ENCODE data around the gene TPCN1.
"Not testable (repeated sequence)": the region's sequence is repeated elsewhere in the genome, so short reads cannot be mapped to it uniquely, and the experiment has no call there.

The TPCN1 gene

DNA sequence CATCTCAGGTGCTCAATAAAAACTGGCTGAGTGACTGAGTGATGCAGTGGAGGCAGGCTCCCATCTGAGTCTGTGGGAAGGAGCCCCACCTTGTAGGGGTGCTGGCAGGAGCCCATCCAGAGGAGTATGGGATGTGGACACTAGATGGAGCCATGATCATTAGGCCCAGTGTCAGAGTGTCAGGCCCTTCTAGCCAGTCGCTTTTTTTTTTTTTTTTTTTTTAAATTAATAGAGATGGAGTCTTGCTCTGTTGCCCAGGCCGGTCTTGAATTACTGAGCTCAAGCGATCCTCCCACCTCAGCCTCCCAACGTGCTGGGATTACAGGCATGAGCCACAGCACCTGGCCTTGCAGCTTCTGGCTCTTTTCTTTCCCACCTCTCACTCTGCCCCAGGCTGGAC is 24.3 kb upstream of the TPCN1 start:
- peak; percentile 30 for DNase-seq

DNA sequence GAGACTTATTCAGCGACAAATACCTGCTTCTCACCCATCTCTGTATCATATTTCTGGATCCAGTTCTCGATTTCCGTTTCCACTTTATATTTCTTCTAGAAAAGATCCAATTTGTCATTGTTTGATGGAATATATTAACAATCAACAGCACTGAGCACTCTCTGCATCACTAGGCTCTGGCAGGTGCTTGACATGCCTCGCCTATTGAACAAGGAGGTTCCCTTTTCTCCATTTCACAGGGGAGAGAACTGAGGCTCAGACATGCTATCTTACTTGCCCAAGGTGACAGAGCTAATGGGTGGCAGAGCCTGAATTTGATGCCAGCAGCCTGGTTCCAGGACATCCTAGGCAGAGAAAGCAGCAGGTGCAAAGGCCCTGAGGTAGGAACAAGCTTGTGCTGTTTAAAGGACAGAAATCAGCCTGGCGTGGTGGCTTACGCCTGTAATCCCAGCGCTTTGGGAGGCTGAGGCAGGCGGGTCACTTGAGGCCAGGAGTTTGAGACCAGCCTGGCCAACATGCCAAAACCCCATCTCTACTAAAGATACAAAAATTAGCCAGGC is 23.7 kb upstream of the TPCN1 start:
- no peak for DNase-seq

DNA sequence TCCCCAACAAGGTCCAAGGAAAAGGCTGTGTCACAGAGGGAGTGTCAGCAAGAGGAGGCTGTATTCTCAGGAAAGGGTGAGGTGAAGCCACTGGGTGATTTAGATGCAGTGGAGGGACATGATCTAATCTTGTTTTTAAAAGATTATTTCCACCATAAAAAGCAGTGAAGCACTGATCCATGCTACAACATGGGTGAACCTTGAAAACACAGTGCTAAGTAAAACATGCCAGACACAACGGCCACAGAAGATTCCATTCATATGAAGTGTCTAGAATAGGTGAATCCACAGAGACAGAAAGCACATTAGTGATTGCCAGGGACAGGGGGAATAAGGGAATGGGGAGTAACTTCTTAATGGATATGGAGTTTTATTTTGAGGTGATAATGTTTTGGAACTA is 23.0 kb upstream of the TPCN1 start:
- no peak for DNase-seq

DNA sequence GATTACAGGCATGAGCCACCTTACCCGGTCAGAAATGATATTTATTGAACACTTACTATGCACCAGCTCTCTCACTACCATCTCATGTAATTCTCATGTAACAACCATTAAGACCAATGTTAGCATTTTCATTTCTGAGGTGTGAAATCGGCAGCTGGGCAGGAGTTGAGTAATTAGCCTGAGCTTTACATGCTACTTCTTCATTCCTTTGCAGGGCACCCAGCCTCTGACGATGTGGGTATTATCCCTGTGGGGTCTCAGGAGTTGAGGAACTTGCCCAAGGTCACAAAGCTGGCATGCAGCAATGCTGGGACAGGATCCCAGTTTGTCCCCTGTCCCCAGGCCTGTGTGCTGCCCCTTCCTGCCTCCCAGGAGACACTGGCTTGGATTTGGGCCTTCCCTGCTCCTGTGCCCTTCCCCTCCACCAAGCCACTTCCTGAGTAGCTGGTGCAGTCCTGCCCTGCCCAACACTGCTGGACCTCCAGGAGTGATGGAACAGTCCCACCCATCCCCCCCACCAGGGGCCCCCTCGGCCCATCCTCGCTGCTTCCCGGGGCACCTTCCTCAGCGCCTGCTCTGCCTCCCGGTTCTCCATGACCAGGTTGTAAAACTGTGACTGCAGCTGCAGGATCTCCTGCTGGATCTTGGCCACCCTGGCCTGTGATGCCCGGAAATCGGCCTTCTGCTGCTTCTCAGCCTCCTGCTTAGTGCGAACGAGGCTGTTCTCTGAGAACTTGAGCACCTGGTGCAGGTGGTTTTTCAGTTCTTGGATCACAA is 21.1 kb upstream of the TPCN1 start:
- no peak for DNase-seq

DNA sequence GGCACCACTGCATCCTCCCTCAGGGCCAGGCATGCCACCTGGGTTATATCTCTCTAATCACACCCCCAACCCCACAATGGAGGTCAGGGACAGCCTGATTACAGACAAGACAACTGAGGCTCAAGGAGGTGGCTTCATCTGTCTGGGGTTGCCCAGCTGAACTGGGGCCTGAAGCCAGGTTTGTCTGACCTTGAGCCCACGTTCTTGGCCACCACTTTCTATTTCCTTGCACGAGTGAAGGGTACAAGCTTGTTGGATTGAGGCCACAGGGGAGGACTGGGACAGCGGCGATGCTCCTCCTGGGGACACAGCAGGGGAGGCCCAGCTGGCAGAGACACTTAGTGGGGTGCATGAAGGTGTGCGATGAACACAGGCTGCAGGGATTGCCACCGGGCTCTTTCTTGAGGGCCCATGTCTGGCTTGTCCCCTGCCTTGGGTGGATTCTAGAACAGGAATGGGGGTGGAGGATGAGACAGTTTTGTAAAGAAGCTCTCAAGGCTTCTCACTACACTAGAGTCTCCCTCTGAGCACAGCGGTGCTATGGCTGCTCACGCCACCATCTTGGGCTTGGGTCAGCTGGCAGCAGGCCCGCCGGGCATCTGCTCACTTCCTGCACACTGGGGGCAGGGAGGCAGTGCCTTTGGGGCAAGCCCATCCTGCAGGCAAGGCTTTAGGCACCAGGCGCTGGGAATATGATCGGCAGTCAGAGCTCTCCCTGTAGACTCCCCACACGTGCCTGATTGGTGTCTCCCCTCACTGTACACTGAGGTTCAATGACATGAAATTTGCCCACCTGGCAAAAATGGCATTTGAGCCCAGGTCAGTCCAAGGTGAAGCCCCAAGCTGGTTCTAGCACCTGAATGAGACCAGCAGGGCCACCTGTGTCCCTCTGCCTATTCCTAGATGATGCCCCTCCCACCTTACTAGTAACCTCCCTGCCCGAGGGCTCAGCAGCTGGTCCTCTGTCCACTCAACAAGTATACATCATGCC is 19.8 kb upstream of the TPCN1 start:
- no peak for DNase-seq

DNA sequence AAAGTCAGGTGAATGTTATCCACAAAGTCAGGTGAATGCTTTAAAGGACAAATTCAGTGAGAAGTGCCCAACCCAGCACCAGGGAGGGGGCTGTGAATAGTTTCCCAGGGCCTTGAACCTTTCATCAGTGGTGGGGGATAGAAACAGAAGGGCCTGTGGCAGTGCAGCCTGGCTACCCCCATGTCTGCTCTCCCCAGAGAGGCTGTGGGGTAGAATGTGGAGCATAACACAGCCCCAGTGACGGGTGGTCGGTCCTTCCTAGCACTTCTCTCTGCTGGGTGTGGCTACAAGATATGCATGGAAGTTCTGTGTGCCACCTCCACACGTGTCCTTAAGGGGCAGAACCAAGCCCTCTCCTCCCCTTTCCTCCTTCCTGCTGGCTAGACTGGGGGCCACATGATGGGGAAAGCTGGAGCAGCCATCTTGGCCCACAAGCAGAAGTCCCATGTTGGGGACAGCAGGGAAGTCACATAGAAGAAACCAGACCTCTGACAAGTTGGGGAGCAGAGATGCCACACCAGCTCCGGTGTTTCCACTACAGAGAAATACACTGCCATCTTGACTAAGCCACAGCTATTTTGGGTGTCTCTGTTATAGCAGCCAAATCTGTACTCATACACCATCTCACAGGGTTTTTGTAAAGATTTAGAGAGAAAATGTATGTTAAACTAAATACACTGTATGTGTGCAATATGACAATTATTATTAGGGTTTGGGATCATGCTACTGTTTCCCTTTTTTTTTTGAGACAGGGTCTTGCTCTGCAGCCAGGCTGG is 18.8 kb upstream of the TPCN1 start:
- DNase-seq: no peak

DNA sequence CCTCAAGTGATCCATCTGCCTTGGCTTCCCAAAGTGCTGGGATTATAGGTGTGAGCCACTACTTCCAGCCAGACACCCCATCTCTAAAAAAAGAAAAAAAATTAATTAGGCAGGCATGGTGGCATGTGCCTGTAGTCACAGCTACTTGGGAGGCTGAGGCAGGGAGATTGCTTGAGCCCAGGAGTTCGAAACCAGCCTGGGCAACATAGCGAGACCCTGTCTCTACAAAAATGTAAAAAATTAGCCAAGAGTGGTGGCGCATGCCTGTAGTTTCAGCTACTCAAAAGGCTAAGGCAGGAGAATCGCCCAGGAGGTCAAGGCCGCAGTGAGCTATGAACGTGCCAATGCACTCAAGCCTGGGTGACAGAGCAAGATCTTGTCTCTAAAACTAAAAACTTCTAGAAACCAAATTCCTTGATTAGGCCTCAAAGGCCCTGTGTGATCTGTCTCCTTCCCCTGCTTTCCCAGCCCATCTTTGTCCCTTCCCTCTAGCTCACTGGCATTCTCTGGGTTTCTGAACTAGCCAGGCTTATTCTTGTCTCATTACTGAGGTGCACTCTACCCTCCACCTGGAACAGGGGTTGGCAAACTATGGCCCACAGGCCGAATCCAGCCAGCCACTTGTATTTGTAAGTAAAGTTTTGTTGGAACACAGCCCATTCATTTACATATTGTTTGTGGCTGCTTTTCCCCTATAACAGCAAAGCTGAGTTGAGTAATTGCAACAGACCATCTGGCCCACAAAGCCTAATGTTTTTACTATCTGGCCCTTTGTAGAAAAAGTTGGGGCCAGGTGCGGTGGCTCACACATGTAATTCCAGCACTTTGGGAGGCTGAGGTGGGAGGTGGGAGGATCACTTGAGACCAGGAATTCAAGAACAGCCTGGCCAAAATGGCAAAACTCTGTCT is 17.2 kb upstream of the TPCN1 start:
- DNase-seq: no peak

DNA sequence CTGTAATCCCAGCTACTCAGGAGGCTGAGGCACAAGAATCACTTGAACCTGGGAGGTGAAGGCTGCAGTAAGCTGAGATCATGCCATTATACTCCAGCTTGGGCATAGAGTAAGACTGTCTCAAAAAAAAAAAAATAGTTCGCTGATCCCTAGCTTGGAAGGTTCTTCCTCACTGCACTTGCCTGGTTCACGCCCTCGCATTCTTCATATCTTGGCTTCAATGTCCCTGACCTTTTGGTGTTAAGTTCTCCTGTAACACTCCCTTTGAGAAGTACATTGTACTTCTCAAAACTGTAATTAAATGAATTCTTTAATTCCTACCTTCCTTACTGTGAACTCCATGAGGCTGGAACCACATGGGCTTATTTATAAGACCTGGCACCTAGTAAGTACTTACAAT is 16.5 kb upstream of the TPCN1 start:
- no peak for DNase-seq

DNA sequence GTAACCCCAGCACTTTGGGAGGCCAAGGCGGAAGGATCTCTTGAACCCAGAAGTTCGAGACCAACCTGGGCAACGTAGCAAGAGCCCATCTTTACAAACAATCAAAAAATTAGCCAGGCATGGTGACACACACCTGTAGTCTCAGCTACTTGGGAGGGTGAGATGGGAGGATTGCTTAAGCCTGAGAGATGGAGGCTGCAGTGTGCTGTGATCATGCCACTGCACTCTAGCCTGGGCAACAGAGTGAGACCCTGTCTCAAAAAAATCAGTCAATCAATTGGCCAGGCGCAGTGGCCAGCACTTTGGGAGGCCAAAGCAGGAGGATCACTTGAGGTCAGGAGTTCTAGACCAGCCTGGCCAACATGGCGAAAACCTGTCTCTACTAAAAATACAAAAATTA is 14.5 kb upstream of the TPCN1 start:
- not testable (repeated sequence) for DNase-seq

DNA sequence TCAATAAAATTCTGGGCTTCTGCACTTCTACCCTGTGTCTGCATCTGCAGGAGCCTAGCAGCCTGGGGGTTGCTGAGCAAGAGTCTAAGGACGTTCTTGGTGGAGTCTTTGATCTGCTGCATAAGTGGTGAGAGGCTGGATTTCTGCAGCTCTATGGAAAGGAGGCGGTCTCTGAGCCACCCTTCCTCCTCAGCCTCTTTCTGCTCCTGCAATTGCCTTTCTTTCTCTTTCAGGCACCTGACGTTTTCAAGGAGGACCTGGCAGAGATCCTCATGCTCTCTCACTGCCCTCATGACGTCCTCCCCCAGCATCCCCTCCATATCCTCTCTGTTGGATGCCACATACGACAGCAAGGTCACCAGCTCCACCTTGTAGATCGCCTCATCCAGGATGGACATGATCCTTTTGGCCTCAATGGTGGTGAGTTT is 13.6 kb upstream of the TPCN1 start:
- DNase-seq: no peak

DNA sequence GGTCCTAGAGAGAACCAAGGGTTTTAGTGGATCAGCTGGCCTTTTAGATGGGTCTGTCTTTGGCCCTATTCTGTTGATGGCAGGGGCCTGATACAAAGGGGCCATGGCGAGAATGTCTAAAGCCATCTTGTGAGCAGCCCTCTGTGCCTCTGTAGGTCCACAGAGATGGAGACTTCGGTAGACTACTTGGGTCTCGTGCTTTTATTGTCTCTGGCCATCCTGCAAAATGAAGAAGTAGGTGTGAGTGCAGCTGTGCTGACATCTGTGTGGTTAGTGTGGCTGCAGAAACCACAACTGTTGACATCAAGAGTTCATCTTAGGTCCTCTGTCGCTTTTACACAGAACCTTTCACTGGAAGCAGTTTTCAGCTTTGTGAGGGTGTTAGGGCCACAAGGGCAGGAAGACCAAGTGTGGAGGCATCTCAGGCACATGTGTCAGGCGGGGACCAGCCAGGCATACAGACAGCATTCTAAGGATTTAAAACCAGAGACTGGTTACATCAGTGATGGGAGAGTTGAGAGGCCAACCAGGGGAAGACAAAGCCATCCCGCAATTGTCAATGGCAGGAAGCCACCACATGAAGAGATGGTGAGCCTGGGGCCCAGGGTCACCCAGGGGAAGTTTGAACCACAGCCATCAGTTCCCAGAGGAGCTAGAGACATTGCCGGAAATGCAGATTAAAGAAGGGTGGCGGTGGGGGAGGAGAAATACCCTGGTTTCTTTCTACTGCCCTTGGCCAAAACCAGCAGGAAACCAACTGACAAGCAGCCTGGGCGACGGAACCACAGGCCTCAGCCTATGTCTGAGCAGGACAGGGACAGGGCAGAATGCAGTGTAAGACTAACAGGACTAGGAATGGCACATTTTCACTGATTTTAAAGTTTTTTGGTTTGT is 13.0 kb upstream of the TPCN1 start:
- DNase-seq: peak; percentile 41

DNA sequence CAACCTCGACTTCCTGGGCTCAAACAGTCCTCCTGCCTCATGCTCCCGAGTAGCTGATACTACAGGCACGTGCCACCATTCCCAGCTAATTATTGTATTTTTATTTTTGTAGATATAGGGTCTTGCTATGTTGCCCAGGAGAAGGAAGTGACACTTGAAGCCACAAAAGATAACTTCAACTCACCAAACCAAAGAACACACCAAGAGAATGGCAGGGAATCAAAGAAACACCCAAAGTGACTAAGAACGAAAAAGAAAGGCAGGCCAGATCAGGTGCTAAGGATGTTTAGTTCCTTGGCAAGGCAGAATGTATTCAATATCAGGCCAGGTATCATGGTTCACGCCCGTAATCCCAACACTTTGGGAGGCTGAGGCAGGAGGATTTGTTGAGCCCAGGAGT is 10.1 kb upstream of the TPCN1 start:
- DNase-seq: no peak

DNA sequence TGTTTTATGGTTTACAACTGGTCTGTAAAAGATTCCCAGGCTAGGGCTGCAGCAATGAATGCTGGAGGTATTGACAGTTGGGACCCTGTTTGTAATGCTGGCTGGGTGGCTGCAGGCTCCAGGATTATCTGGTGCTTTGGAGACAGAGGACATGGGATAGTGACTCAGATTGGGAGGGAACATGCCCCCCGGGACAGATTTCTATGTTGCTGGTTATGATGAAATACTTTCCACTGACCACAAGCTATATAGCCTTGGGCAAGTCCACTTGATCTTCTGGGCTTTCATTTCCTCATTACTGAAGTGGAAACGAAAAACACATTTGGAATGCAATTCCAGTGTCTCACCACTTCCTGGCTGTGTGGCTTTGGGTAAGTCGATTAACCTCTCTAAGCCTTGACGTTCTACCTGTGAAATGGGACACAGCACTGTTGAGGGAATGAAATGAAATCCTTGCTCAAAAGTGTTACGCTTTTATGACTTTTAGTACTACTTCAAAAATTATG is 6.3 kb upstream of the TPCN1 start:
- no peak for DNase-seq

DNA sequence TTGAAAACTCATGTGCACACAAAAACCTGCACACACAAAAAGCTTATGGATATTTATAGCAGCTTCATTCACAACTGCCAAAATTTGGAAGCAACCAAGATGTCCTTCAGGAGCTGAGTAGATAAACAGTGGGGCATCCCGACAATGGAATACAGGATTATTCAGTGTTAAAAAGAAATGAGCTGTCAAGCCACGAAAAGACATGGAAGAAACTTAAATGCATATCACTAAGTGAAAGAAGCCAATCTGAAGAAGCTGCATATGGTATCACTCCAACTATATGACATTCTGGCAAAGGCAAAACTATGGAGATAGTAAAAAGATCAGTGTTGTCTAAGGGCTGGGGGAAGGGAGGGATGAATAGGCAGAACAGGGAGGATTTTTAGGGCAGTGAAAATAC is 5.2 kb upstream of the TPCN1 start:
- DNase-seq: no peak

DNA sequence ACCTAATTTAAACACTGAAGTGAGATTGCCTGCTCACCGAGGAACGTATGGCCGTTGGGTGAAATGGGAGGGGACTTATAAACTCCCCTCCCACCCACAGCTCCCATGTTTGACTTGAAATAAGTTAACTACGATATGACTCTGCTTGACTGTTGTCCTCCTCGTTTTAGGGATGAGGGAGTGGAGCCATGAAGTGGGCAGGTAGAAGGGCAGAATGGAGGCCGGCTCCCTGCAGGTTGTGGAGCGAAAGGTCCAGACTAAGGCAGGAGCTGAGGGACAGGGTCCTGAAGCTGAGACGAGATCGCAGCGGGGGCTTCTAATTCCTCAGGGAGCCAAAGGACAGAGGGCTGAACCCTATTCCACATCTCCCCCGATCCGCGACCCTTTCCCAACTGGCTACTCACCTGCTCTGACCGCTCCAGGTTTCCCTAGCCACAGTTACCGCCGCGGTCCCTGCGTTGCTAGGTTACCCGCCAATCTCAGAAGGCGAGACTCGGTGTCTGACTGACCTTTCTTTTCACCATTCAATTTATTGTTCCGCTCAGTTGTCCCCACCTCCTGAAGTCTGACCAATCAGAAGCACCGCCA is 577 bp upstream of the TPCN1 start:
- no peak for DNase-seq

DNA sequence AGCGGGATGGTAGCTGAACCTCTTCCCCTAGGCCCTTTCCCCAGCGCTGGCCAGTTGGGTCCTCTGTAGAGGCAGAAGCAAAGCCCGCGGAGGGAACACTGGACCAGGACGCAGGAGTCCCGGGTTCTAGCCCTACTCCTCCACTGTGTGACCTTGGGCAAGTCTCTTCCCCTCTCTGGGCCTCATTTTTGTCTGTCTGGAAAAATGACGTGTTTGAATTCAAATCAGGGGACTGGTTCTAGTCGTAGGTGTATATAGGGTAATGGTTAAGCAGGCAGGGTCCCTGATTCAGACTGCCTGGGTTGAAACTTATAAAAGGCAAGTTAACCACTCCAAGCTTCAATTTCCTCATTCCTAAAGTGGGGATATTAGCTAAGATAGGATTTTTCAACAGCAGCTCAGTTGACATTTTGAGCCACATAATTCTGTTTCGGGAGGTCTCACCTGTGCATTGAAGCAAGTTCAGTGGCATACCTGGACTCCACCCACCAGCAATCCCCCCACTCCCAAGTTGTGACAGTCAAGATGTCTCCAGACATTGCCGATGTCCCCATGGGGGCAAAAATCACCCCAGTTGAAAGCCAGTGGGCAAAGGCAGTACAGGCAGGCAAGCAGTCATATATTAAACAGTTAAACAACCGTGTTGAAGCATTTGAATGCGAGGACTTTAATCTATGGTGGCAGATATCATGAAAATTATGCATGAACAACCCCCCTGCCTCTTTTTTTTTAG is 899 bp downstream of the TPCN1 start:
- DNase-seq: no peak

DNA sequence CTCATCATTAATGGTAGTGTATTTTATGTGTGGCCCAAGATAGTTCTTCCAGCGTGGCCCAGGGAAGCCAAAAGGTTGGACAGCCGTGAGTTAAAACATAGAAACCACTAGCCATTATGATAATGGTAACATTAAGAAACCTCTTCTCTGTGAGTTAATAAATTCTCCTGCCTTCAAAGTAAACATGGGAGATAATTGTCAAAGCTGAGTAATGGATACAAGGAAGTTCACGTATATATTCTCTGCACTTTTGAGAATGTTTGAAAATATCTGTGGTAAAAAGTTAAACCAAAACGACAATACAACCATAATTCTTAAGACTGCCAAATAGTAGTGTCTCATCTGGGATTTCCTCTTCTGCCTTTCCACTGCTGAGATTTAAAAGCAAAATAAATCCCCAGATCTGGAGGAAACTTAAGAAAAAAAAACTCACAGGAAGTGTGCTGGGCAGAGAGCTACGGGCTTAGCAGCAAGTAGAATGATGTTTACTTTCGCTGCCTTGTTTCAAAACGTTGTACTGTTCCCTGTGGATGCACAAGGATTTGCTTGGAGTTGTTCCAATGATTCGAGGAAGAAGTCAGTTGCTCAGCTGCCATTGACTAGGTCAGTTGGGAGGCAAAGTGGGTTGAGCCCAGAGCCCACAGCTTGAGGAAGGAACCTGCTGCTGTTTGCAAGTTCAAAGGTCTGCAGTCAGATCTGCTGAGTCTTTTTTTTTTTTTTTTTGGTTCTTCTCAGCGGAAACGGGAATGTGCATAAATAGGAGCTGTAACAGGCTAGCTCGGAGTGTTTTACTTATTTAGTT is 1.7 kb downstream of the TPCN1 start:
- DNase-seq: no peak

DNA sequence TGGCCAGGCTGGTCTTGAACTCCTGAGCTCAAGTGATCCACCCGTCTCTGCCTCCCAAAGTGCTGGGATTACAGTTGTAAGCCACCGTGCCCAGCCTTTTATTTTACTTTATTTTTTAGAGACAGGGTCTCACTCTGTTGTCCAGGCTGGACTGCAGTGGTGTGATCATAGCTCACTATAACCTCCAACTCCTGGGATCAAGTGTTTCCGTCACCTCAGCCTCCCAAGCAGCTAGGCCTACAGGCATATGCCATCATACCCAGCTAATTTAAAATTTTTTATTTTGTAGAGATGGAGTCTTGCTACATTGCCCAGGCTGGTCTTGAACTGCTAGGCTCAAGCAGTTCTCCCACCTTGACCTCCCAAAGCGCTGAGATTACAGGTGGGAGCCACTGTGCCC is 3.7 kb downstream of the TPCN1 start:
- no peak for DNase-seq
